ENCODE data around the gene RNASE8.
A peak's percentile ranks its signal among the peaks of the same experiment; 100 is the strongest.

Gene RNASE8

GRCh38 chr14:21071225-21072030 is 13.8 kb downstream of the RNASE8 start:
- peak in 52 of 56 donors; percentile 38 to 81 (median 64) for DNase-seq

GRCh38 chr14:21072031-21072473 is 14.4 kb downstream of the RNASE8 start:
- peak in 3 of 56 donors; percentile 5 to 37 (median 15) for DNase-seq

- peak in 1 of 56 donors; percentile 10 for DNase-seq
Measured at GRCh38 chr14:21072781-21073339, 15.2 kb downstream of the RNASE8 start.

- no peak for DNase-seq
Measured at GRCh38 chr14:21073921-21074320, 16.3 kb downstream of the RNASE8 start.

- no peak for DNase-seq
Measured at GRCh38 chr14:21074398-21075272, 17.0 kb downstream of the RNASE8 start.

GRCh38 chr14:21075719-21076437 is 18.3 kb downstream of the RNASE8 start:
- no peak for DNase-seq

- no peak for DNase-seq
Measured at GRCh38 chr14:21077672-21078071, 20.1 kb downstream of the RNASE8 start.

- DNase-seq = peak in 5 of 56 donors; percentile 22 to 44 (median 25)
Measured at GRCh38 chr14:21078287-21078686, 20.7 kb downstream of the RNASE8 start.

- no peak for DNase-seq
Measured at GRCh38 chr14:21078726-21079125, 21.1 kb downstream of the RNASE8 start.

GRCh38 chr14:21081521-21082142 is 24.0 kb downstream of the RNASE8 start:
- DNase-seq = no peak

GRCh38 chr14:21083565-21084325 is 26.1 kb downstream of the RNASE8 start:
- no peak for DNase-seq

GRCh38 chr14:21084396-21084795 is 26.8 kb downstream of the RNASE8 start:
- DNase-seq = no peak

GRCh38 chr14:21084998-21085853 is 27.6 kb downstream of the RNASE8 start:
- DNase-seq = no peak

- DNase-seq = no peak
Measured at GRCh38 chr14:21086908-21087293, 29.3 kb downstream of the RNASE8 start.

- DNase-seq = peak in 41 of 56 donors; percentile 12 to 84 (median 55)
Measured at GRCh38 chr14:21087294-21088091, 29.9 kb downstream of the RNASE8 start.

- no peak for DNase-seq
Measured at GRCh38 chr14:21088687-21089086, 31.1 kb downstream of the RNASE8 start.

GRCh38 chr14:21089271-21089670 is 31.6 kb downstream of the RNASE8 start:
- DNase-seq = no peak

GRCh38 chr14:21089877-21090193 is 32.2 kb downstream of the RNASE8 start:
- no peak for DNase-seq

Data from amygdala (tissue), 56 donors.